ENCODE results near the gene ERICH6. TPM values are rescaled to one million over a fixed set of nuclear protein-coding genes. Genes with fewer than 3 reads are reported as not detected.

The ERICH6 gene
- total and polyA plus RNA-seq, 11 donors: 0.32 to 0.54 TPM; not detected in 9

GRCh38 chr3:150631515-150632221, 72.1 kb downstream of the ERICH6 start:
- intact Hi-C loops (cut with DNase I): no loop called here

GRCh38 chr3:150627557-150627956, 76.2 kb downstream of the ERICH6 start:
- 37 to 43% (median 41%) methylated on average over 2 of the region's 2 CpGs for WGBS, 4 donors
- Histone ChIP-seq H3K27ac (peak overlapping the region in 1 of 12 donors; percentile 31), H3K36me3 (peaks cover 0 to 89% (median 75%) of the 10 kb centered on the region in 9 donors), H3K9me3 (no peaks in the 10 kb centered on the region), H3K4me3 (no peak overlapping the region), H3K27me3 (no peaks in the 10 kb centered on the region), H3K4me1 (peaks cover 0 to 26% (median 14%) of the 10 kb centered on the region in 12 donors)
- DNase-seq (peak in 2 of 5 donors; percentile 15 to 30), ATAC-seq (peak; percentile 71 to 84 (median 80))
- no peak for TF ChIP-seq CTCF (IDR thresholded peaks at IDR 0.05)
- TF ChIP-seq POLR2A (IDR thresholded peaks at IDR 0.05): no peak
- intact Hi-C loops (cut with DNase I): no loop called here

More at GRCh38 chr3:150631515-150632221, 72.1 kb downstream of the ERICH6 start:
- Histone ChIP-seq H3K27ac (no peak overlapping the region), H3K9me3 (no peaks in the 10 kb centered on the region), H3K4me1 (peaks cover 0 to 18% (median 4%) of the 10 kb centered on the region in 12 donors), H3K27me3 (no peaks in the 10 kb centered on the region), H3K4me3 (no peak overlapping the region), H3K36me3 (peaks cover 0 to 56% (median 45%) of the 10 kb centered on the region in 9 donors)
- WGBS, 4 donors: 89 to 91% (median 90%) methylated on average over 7 of the region's 7 CpGs
- DNase-seq (no peak), ATAC-seq (no peak)
- no peak for TF ChIP-seq POLR2A (IDR thresholded peaks at IDR 0.05)
- no peak for TF ChIP-seq CTCF (IDR thresholded peaks at IDR 0.05)

- no peak for DNase-seq
Observed at GRCh38 chr3:150626148-150626930, 77.4 kb downstream of the ERICH6 start.

More at GRCh38 chr3:150626148-150626930, 77.4 kb downstream of the ERICH6 start:
- no peak overlapping the region for H3K27ac ChIP-seq
- TF ChIP-seq POLR2A (IDR thresholded peaks at IDR 0.05): no peak
- TF ChIP-seq CTCF (IDR thresholded peaks at IDR 0.05): no peak
- intact Hi-C loops (cut with DNase I): no loop called here
- no peak for ATAC-seq
- no peak overlapping the region for H3K4me3 ChIP-seq
- H3K4me1 ChIP-seq: peaks cover 0 to 33% (median 16%) of the 10 kb centered on the region in 12 donors
- 91 to 95% (median 91%) methylated on average over 2 of the region's 2 CpGs for WGBS, 4 donors
- H3K27me3 ChIP-seq: no peaks in the 10 kb centered on the region
- H3K9me3 ChIP-seq: no peaks in the 10 kb centered on the region
- peaks cover 0 to 83% (median 70%) of the 10 kb centered on the region in 9 donors for H3K36me3 ChIP-seq
